NCI-H69 (cell line): ENCODE results near the gene SUMO3.

Experiments used
- DNase-seq: peaks from one replicate; lab custom pipeline; 2025; lab: John Stamatoyannopoulos, UW

The SUMO3 gene

DNA sequence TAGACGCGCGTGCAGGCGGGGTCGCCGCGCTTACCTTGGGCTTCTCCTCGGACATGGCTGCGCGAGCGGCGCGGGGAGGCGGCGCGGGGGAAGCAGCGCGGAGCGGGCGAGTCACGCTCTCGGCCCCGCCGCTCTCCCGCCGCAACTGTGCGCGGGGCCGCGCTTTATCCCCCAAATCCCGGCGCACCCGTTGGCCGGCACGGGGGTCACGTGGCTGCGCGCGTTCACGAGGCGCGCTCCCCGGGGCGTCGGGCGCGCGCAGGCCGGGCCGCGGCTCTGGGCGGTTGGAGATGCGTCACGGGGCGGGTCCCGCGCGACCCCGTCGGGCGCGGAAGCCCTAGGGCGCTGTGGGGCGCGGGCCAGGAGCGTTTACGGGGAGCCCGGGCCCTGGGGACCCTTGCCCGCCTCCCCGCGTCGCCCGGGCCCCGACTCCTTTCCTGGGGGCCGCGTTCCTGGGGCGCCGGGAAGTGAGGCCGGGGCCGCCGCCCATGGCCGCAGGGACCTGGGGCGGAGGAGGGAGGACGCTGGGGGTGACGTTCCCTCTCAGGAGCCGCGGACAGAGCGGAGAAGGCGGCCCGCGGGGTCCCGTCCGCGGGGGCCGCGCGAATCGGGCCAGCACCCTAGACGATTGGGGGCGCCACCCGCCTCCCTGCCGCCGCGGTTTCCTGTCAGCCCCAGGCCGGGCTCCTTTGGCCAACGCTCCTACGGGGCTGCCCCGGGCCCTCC lies at the start of gene SUMO3:
Gene SUMO3 (minus strand): TSS at position 149 of the 726 bp plus-strand sequence. CDS start 94 bp downstream, at position 55.
- DNase-seq, result peak; percentile 96

DNA sequence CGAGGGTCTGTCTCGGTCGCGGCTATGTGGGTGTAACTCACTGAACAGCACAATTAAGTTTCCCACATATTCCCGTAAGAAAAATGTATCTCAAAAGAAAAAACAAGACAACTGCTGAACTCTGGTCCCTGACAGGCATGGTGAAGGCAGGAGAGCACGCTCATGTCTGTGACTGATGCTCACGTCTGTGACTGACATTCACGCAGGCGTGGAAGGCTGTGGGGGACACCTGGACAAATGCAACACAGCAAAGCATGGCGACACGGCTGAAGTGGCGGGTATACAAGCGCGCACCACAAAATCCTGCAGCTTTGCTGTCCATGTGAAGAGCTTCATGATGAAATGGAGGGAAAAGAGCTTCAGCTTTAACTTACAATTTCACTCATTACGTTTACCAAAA lies 49.6 kb upstream of the SUMO3 start:
- DNase-seq, result peak; percentile 56

- peak; percentile 96 for DNase-seq
Observed at GRCh38 chr21:44866780-44867179, 48.9 kb upstream of the SUMO3 start.

- peak; percentile 31 for DNase-seq
Observed at GRCh38 chr21:44865561-44866280, 47.9 kb upstream of the SUMO3 start.

DNA sequence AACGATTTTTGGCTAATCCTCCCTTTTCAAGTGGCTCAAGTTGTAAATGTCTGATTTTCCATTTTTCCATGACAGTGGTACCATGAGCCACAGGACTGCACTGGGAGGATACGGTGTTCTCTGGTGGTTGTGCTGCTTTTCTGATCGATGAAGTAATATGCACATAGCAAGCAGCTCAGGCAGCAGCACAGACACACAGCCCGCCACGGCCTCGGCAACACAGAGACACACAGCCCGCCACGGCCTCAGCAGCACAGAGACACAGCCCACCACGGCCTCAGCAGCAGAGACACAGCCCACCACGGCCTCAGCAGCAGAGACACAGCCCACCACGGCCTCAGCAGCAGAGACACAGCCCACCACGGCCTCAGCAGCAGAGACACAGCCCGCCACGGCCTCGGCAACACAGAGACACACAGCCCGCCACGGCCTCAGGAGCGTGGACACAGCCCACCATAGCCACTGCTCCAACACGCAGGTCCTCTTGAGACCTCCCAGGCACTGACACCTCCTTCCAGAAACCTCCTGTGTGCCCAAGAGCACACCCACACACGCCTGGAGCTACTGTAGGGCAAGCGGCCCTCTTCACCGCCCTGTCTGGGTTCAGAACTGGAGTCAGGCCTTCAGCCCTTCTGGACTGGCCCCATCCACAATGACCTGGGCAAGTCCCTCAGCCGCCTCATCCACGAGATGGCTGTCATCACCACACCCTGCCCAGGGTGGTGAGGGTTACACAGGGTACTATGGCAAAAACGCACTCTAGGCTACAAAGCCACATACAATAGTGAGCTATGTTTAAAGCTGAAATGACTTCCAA lies 45.2 kb upstream of the SUMO3 start:
- no peak for DNase-seq

DNA sequence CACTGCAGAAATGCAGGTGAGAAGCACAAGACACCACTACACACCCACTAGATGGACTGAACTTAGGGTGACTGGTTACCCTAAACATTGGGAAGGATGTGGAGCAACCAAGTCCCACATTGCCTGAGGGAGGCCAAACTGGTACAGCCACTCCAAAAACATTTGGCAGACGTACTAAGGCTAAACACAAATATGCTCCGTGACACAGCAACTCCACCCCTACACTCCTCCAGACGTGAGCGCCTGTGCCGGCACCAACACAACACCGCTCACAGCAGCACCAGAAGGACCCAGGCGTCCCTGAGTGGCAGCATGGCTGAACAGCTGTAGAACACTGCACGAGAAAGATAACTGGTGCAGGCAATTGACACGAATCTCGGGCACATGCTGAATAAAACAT lies 40.9 kb upstream of the SUMO3 start:
- no peak for DNase-seq

DNA sequence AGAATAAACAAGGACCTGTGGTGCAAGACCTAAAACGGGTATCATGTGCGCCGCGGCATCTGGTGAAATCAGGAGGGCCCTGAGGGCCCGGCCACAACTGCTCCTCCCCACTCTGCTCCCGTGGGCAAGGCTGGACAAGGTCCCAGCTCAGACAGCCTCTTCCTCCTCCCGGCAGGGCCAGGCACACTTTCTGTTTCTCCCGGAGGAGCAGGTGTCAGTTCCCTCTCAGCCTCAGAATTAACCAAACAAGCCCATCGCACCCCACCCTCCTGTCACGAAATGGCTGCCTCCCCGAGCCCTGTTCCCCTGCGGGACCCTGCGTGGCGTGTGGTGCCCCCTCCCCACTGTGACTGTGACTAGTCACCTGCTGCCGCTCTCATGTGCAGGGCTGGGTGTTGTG lies 40.4 kb upstream of the SUMO3 start:
- DNase-seq, result no peak

DNA sequence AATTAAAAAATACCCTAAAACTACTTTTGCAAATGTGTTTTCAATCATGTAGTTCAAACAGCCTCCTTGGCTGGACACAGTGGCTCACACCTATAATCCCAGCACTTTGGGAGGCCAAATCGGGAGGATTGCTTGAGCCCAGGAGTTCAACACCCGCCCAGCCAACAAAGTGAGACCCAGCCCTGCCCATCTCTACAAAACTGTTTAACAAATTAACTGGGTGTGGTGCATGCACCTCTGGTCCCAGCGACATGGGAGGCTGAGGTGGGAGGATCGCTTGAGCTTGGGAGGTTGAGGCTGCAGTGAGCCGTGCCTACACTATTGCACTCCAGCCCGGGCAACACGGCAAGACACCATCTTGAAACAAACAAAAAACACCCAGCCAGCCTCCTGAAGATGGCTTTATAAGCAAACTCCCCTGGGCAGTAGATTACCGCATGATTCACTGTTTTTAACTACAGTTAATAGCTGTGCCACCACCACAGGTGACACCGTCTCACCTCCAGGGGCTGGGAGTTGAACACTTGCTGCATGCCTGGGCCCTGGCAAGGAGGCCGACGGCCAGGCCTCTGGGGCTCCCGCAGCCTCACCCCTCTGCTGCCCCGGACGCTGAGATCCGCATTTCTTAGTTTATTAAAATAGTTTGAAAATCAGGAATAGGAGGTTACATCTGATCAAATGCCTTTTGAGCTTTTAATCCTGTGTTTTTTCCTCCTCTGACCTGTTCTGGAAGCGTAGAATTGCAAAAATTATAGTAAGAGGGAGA lies 39.4 kb upstream of the SUMO3 start:
- DNase-seq, result no peak

- no peak for DNase-seq
Observed at GRCh38 chr21:44856131-44856530, 38.3 kb upstream of the SUMO3 start.

DNA sequence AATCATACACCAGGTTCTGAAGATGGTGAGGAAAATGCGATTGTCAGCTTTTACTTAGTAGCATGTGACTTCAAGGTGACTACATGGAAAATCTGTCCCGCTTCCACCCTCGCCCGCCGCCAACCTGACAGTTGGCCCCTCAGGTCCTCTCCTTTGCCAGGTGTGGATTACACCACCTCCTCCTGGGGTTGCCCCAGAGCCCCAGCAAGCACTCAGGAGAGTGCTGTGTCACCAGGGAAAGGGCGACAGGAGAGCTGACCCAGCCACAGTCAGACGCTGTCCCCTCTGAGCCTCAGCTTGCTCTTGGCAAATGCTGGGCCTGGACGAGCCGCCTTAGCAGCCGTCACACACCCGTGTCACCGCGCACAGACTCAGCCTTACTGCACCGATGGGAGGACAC lies 37.7 kb upstream of the SUMO3 start:
- DNase-seq, result no peak

DNA sequence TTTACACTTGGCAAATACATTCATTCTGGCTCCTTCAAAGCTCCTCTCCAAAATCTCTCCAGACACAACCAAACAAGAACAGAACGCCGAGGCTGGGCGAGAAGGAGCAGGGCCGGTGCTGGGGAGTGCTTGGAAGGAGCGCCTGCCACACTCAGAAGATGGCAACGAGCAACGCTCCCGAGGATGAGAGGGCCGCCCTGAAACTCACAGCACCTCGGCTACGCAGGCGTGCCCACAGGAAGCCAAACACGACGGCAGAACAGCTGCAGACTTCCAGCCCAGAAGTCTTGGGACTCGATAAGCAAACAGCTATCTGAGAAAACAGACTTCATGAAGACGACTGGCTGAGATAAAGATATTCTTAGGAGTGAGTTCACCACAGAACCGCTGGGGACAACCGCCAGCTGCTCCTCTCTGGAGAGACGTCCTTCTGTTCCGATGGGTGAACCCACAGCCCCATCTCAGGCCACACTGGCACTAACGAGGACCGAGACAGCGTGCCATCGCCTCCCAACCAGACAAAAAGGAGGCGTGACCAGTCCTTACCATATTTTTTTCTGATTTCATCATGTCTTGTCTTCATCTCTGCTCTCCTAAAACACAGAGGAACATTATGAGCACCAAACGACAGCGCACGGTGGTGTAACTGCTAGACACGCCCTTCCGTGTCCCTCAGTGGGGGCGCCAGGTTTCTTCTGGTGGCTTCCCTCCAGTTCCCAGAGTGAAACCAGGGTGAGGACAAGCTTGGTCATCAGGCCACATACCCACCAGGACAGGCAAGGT lies 37.0 kb upstream of the SUMO3 start:
- DNase-seq, result no peak

- DNase-seq, result no peak
Observed at GRCh38 chr21:44854391-44854663, 36.5 kb upstream of the SUMO3 start.

- peak; percentile 40 for DNase-seq
Observed at GRCh38 chr21:44853601-44854390, 35.9 kb upstream of the SUMO3 start.

DNA sequence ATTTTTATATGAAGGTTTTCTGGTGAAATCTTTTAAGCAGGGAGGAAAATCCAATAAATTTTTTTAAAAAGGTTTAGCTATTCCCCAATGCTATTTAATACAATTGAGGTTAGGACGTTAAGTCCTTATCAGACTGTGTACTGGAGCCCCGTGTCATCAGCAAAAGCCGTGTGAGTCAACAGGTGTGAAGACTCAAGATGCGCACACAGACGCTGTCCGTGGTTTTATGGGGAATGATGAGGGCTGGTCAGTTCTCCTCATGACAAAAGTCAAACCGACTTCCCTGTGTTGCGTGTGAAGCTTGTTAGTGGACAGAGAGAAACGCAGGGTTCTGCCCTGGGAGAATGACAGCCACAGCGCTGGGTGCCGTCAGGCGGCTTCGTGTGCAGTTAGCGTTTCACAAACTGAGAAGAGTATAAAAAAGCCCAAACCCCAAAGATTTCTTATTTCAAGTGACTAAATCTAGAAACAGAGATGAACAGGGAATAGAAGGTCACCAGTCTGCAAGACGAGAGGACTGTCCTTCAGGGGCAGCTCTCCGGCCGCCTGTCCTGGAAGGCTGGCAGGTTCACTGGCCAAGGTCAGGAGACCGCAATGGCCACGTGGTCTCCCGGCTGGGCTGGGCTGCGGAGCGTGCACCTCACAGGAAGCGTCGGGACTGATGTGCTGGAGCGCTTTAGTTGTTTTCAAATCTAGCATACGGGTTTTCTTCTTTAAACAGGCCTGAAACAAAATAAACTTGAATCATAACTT lies 33.2 kb upstream of the SUMO3 start:
- no peak for DNase-seq

- DNase-seq, result no peak
Observed at GRCh38 chr21:44850208-44850800, 32.4 kb upstream of the SUMO3 start.

DNA sequence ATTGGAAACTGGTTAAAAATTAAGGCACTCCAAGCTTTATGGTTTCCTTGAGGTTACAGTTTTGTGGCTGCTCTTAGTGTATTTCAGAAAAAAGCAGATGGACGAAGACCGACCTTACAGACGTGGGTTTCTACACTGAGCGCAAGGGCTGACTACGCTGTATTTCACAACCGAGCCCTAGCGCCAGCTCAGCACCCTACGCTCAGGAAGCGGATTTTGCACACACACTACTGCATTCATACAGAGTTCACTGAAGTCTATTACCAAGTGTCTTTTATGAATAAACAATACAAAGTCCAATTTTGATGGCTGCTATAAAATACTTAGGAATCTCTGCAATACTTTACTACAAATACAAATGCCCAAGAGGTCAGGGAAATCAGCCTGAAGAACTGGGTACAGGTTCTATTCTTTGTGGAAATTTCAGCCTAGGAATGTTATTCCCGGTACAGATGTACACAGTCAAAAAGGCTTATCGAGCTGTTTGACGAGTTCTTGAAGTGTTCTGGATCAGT lies 31.8 kb upstream of the SUMO3 start:
- no peak for DNase-seq

DNA sequence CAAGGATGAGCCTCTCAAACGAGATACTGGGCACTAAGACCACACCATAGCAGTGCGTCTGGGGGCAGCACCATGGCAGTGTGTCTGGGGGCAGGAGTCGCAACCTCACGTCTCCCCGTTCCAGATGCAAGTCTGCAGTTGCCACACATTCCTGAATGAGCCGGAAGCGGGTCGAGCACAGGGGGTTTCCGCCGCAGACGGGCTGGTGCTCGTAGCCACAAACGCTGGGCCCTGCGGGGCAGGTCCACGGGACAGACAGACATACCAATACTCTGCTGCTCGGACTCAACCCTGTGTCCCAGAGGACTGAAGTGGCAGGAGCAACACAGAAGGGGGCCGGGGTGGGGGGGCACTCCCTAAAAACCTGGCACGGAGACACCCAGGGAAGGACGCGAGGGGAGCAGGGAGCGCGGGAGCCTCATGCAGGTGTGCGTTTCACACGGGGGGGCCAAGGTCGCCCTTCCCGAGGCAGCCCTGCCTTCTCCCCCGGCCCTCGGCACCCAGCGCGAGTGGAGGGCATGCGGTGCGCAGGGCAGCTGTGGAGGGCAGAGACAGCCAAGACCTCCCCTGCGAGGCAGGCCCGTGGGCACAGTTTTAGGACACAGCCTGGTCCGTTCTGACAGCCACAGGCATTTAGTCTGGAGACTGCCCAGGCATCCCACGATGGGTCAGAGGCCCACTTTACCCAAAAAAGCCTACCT lies 31.1 kb upstream of the SUMO3 start:
- no peak for DNase-seq

GRCh38 chr21:44847261-44848056 lies 29.6 kb upstream of the SUMO3 start:
- no peak for DNase-seq
